GM10248 (cell line): ENCODE results near the gene CFDP1.

Source experiments
- CTCF ChIA-PET: fragments of 300-600 bp; sonication (Branson Sonifier 250); formaldehyde crosslinking; extraction: SDS; loops from one replicate; lab custom pipeline; 2021; ENCODE audit warnings: antibody characterized with exemption; lab: Yijun Ruan, JAX
- POLR2A ChIA-PET: fragments of 350-650 bp; sonication (Branson Sonifier 250); formaldehyde crosslinking; extraction: SDS; loops from one replicate; lab custom pipeline; 2020; ENCODE audit warnings: antibody characterized with exemption; lab: Yijun Ruan, JAX
- DNase-seq: peaks from one replicate; pipeline ENCODE4 v3.0.0; 2012; ENCODE audit errors: extremely low spot score
- CTCF ChIP-seq: IDR thresholded peaks from 2 replicates; pipeline ENCODE4 v1.5.1; 2012; ENCODE audit warnings: mild to moderate bottlenecking, low read depth; ENCODE audit errors: extremely low read depth, missing control alignments, control extremely low read depth

Gene CFDP1

GRCh38 chr16:75315539-75316306, 117.6 kb downstream of the CFDP1 start:
- DNase-seq, result no peak
- no peak for TF ChIP-seq CTCF
- POLR2A ChIA-PET, result no interaction called here
- CTCF ChIA-PET, result interaction anchor here (1.3 kb wide), 1 partner anchor 82 kb away, joined by 3 read pairs; no protein-coding TSS in a partner anchor

DNA sequence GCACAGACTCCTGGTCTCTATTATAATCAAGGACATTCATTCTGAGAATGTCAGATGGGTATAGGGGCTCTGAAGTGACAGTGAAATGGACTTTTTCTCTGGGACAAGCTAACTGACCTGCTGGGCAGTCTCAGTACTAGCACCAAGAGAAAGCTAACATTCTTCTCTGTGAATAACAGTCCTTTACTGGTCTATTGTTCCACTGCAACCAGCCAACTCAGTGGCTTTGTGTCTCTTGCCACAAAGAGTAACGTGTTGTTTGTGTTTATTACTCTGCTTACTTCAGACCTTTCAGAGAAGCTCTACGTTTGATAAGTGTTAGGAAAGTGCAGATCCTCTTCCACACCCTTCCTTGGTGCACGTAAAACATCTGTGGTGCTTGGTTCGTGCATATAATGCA, 120.4 kb downstream of the CFDP1 start:
- ChIA-PET CTCF (interaction anchor here (1.0 to 2.8 kb wide), 6 partner anchors 12 to 79 kb away, joined by 3 to 10 read pairs (median 4); no protein-coding TSS in a partner anchor), POLR2A (no interaction called here)
- no peak for TF ChIP-seq CTCF
- DNase-seq, result no peak

DNA sequence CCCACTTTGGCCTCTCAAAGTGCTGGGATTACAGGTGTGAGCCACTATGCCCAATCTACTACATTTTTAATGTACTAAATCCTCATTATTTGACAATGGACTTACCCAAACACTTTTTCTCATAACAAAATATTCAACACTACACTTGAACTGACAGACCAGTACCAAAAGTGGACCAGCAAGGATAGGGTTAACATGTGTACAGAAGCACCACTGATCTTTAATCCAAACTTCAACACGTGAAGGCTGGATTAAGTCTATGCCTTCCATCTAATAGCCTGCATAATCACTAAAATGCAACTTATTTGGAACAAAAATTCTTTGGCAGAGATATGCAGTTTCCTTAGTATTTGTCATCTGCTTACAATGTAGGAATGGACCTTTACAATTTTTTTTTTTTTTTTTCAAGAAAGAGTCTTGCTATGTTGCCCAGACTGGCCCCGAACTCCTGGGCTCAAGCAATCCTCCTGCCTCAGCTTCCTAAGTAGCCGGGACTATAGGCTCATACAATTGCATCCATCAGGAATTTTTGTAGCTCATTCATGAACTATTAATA, 121.8 kb downstream of the CFDP1 start:
- TF ChIP-seq CTCF, result no peak
- ChIA-PET POLR2A (no interaction called here), CTCF (interaction anchor here (1.0 to 2.8 kb wide), 7 partner anchors 7 to 78 kb away, joined by 3 to 10 read pairs (median 4); no protein-coding TSS in a partner anchor)
- DNase-seq, result no peak

- CTCF ChIA-PET, result interaction anchor here (1.8 kb wide), 1 partner anchor 8 kb away, joined by 4 read pairs; no protein-coding TSS in a partner anchor
Measured at GRCh38 chr16:75310541-75310940, 122.8 kb downstream of the CFDP1 start.

DNA sequence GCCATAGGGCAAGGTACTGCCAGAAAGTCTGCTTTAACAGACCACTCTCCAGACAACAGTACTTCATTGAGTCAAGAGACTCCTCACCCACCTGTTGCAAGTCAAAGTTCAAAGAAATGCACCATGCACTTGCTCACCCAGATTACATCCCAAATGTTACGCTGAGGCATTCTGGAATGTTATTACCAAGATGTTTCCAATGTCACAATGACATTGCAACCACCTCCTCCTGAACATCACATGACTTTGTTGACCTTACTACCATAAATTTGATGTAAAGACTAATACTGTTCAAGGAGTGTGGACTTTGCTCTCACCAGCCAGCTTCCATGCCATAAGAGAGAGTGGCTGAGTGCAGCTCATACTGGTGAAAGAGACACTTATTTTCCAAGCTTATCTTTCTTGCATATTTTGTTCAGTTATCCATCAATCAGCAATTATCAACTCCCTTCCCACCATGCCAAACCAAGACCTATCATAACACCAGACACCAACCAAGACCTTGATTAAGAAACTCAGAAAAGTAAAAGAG, 123.3 kb downstream of the CFDP1 start:
- ChIA-PET POLR2A (no interaction called here), CTCF (interaction anchor here (1.8 kb wide), 1 partner anchor 9 kb away, joined by 4 read pairs; no protein-coding TSS in a partner anchor)
- no peak for DNase-seq
- TF ChIP-seq CTCF, result no peak

More at GRCh38 chr16:75310541-75310940, 122.8 kb downstream of the CFDP1 start:
- TF ChIP-seq CTCF, result no peak
- no peak for DNase-seq
- POLR2A ChIA-PET, result no interaction called here

- no peak for DNase-seq
- CTCF ChIA-PET, result interaction anchor here (1.8 kb wide), 1 partner anchor 208 kb away, joined by 4 read pairs; no protein-coding TSS in a partner anchor
- TF ChIP-seq CTCF, result no peak
- POLR2A ChIA-PET, result no interaction called here
Measured at GRCh38 chr16:75309156-75309555, 124.1 kb downstream of the CFDP1 start.
